ENCODE data around the gene ATF4.

The ATF4 gene

DNA sequence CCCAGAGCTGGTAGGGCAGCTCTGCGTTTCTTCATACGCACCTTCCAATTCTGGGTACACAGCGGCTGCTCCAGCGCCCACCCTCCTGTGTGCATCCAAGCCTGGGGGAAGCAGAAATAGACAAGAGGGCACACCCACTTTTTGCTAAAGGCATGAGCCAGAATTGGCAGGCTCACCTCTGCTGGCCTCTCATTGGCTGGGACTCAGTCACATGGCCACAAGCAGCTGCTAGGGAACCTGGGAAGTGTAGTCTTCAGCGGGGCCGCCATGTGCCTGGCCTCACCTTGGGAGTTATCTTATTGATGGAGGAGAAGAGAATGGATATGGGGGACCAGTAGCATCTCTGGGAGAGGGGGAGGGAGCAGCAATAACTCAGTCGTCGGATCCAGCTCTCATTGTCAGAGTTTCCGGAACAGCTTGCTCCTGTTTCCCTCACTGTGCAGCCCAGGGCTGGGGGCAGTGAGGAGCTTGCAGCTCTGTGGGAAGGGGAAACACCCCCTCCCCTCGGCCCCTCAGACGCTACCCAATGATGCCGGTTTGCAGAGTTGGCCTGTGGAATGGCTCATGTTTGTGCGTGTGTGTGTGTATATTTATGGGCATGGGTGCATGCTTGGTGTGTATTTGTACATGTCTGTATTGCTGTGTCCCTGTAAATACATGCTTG is 30.1 kb upstream of the ATF4 start:
- H3K4me1 ChIP-seq (ENCODE audit: control insufficient read depth, insufficient read depth, low read length, poor library complexity, severe bottlenecking) = peaks cover 7% of the 10 kb centered on the region
- 53 to 56% methylated on average over 10 to 13 of the region's 13 CpGs for WGBS, 2 experiments (ENCODE audit: insufficient coverage in 2 of 2)
- H3K27ac ChIP-seq (ENCODE audit: low read depth, low read length, severe bottlenecking) = no peak overlapping the region
- H3K9me3 ChIP-seq (ENCODE audit: control insufficient read depth, low read length) = no peaks in the 10 kb centered on the region
- no peak overlapping the region for H3K4me3 ChIP-seq (ENCODE audit: extremely low read depth, insufficient read depth, low read length, poor library complexity, severe bottlenecking)
- peaks cover 8% of the 10 kb centered on the region for H3K36me3 ChIP-seq (ENCODE audit: control insufficient read depth, insufficient read depth, low read length)

- 91% methylated on average over 2 to 5 of the region's 9 CpGs for WGBS, 2 experiments (ENCODE audit: insufficient coverage in 2 of 2)
- H3K4me1 ChIP-seq (ENCODE audit: control insufficient read depth, insufficient read depth, low read length, poor library complexity, severe bottlenecking) = peaks cover 7% of the 10 kb centered on the region
- H3K4me3 ChIP-seq (ENCODE audit: extremely low read depth, insufficient read depth, low read length, poor library complexity, severe bottlenecking) = no peak overlapping the region
- H3K27ac ChIP-seq (ENCODE audit: low read depth, low read length, severe bottlenecking) = no peak overlapping the region
- peaks cover 8% of the 10 kb centered on the region for H3K36me3 ChIP-seq (ENCODE audit: control insufficient read depth, insufficient read depth, low read length)
- no peaks in the 10 kb centered on the region for H3K9me3 ChIP-seq (ENCODE audit: control insufficient read depth, low read length)
Observed at GRCh38 chr22:39490966-39491680, 29.2 kb upstream of the ATF4 start.

GRCh38 chr22:39491696-39492095 is 28.7 kb upstream of the ATF4 start:
- WGBS, 2 experiments (ENCODE audit: insufficient coverage in 2 of 2) = 87 to 91% methylated on average over 5 of the region's 6 CpGs
- Histone ChIP-seq H3K27ac (ENCODE audit: low read depth, low read length, severe bottlenecking) (no peak overlapping the region), H3K36me3 (ENCODE audit: control insufficient read depth, insufficient read depth, low read length) (peaks cover 8% of the 10 kb centered on the region), H3K9me3 (ENCODE audit: control insufficient read depth, low read length) (no peaks in the 10 kb centered on the region), H3K4me1 (ENCODE audit: control insufficient read depth, insufficient read depth, low read length, poor library complexity, severe bottlenecking) (peaks cover 7% of the 10 kb centered on the region), H3K4me3 (ENCODE audit: extremely low read depth, insufficient read depth, low read length, poor library complexity, severe bottlenecking) (no peak overlapping the region)

GRCh38 chr22:39492186-39492585 is 28.2 kb upstream of the ATF4 start:
- H3K4me1 ChIP-seq (ENCODE audit: control insufficient read depth, insufficient read depth, low read length, poor library complexity, severe bottlenecking) = peaks cover 7% of the 10 kb centered on the region
- H3K27ac ChIP-seq (ENCODE audit: low read depth, low read length, severe bottlenecking) = no peak overlapping the region
- WGBS, 2 experiments (ENCODE audit: insufficient coverage in 2 of 2) = 100% methylated on average over 2 of the region's 3 CpGs
- H3K4me3 ChIP-seq (ENCODE audit: extremely low read depth, insufficient read depth, low read length, poor library complexity, severe bottlenecking) = no peak overlapping the region
- H3K9me3 ChIP-seq (ENCODE audit: control insufficient read depth, low read length) = no peaks in the 10 kb centered on the region
- H3K36me3 ChIP-seq (ENCODE audit: control insufficient read depth, insufficient read depth, low read length) = peaks cover 6% of the 10 kb centered on the region

GRCh38 chr22:39493759-39494158 is 26.6 kb upstream of the ATF4 start:
- H3K4me3 ChIP-seq (ENCODE audit: extremely low read depth, insufficient read depth, low read length, poor library complexity, severe bottlenecking) = no peak overlapping the region
- peak overlapping the region; percentile 58 for H3K27ac ChIP-seq (ENCODE audit: low read depth, low read length, severe bottlenecking)
- H3K36me3 ChIP-seq (ENCODE audit: control insufficient read depth, insufficient read depth, low read length) = no peaks in the 10 kb centered on the region
- H3K9me3 ChIP-seq (ENCODE audit: control insufficient read depth, low read length) = no peaks in the 10 kb centered on the region
- H3K4me1 ChIP-seq (ENCODE audit: control insufficient read depth, insufficient read depth, low read length, poor library complexity, severe bottlenecking) = peaks cover 7% of the 10 kb centered on the region
- WGBS, 2 experiments (ENCODE audit: insufficient coverage in 2 of 2) = 76 to 85% methylated on average over 3 to 4 of the region's 4 CpGs

DNA sequence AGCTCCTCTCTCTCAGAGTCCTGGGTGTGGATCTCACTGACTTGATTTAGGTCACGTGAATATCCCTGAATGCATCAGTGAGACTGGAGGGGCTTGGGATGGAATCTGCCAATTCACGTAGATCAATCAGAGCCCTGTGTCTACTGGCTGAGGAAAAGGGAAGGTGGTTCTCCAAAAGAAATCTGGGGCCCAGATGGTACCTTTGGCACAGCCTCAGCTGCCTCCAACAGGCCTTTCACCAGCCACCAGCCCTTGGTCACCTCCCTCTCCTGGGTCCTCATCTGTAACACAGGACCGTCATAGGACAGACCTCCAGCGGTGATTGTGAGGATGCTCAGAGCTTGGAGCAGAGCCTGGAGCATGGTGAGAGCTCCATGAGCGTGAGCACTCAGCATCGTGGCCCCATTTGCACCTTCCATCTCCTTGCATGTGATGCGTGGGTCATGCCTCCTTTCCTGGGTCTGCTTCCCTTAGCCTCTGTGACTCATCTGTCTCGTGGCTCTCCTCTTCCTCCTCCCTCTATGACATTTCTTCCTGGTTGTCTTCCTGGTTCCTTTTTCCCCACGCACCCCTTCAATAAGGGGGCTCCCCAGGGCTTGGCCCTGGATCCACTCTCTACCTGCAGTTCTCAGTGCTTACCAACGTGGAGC is 25.8 kb upstream of the ATF4 start:
- WGBS, 2 experiments (ENCODE audit: insufficient coverage in 2 of 2) = 83 to 92% methylated on average over 7 to 10 of the region's 10 CpGs
- Histone ChIP-seq H3K36me3 (ENCODE audit: control insufficient read depth, insufficient read depth, low read length) (no peaks in the 10 kb centered on the region), H3K4me1 (ENCODE audit: control insufficient read depth, insufficient read depth, low read length, poor library complexity, severe bottlenecking) (peaks cover 7% of the 10 kb centered on the region), H3K9me3 (ENCODE audit: control insufficient read depth, low read length) (no peaks in the 10 kb centered on the region), H3K27ac (ENCODE audit: low read depth, low read length, severe bottlenecking) (peak overlapping the region; percentile 58), H3K4me3 (ENCODE audit: extremely low read depth, insufficient read depth, low read length, poor library complexity, severe bottlenecking) (no peak overlapping the region)

DNA sequence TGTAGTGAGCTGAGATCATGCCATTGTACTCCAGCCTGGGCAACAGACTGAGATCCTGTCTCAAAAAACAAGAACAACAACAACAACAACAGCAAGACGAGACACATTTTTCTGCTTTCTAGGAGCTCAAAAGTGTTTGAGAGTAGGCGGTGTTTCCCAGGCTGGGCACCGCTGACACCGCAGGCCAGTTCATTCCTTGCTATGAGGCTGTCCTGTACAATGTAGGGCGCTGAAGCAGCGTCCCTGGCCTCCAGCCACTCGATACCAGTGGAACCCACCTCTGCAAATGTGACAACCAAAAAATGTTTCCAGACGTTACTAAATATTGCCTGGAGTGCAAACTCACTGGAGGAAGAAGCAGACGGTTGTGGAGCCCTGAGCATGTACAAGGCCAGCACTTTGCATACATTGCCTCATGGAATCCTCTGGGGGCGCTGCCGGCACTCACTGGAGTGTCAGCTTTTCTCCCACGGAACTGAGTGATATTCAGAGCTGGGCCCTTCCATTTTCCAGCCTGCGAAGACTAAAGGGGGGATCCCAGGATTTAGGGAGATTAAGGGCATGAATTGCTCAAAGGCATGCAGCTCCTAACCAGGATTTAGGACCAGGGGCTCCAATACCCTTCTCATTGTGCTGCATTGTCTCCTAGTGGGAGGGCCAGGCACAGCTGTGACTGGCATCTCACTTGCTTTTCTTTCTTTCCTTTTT is 24.1 kb upstream of the ATF4 start:
- Histone ChIP-seq H3K4me3 (ENCODE audit: extremely low read depth, insufficient read depth, low read length, poor library complexity, severe bottlenecking) (no peak overlapping the region), H3K9me3 (ENCODE audit: control insufficient read depth, low read length) (no peaks in the 10 kb centered on the region), H3K27ac (ENCODE audit: low read depth, low read length, severe bottlenecking) (no peak overlapping the region), H3K4me1 (ENCODE audit: control insufficient read depth, insufficient read depth, low read length, poor library complexity, severe bottlenecking) (peaks cover 7% of the 10 kb centered on the region), H3K36me3 (ENCODE audit: control insufficient read depth, insufficient read depth, low read length) (no peaks in the 10 kb centered on the region)
- WGBS, 2 experiments (ENCODE audit: insufficient coverage in 2 of 2) = 47 to 65% methylated on average over 11 to 13 of the region's 13 CpGs

- Histone ChIP-seq H3K36me3 (ENCODE audit: control insufficient read depth, insufficient read depth, low read length) (no peaks in the 10 kb centered on the region), H3K9me3 (ENCODE audit: control insufficient read depth, low read length) (no peaks in the 10 kb centered on the region), H3K27ac (ENCODE audit: low read depth, low read length, severe bottlenecking) (no peak overlapping the region), H3K4me3 (ENCODE audit: extremely low read depth, insufficient read depth, low read length, poor library complexity, severe bottlenecking) (no peak overlapping the region), H3K4me1 (ENCODE audit: control insufficient read depth, insufficient read depth, low read length, poor library complexity, severe bottlenecking) (peaks cover 7% of the 10 kb centered on the region)
- WGBS, 2 experiments (ENCODE audit: insufficient coverage in 2 of 2) = 97 to 99% methylated on average over 7 of the region's 8 CpGs
Observed at GRCh38 chr22:39497429-39497828, 22.9 kb upstream of the ATF4 start.

DNA sequence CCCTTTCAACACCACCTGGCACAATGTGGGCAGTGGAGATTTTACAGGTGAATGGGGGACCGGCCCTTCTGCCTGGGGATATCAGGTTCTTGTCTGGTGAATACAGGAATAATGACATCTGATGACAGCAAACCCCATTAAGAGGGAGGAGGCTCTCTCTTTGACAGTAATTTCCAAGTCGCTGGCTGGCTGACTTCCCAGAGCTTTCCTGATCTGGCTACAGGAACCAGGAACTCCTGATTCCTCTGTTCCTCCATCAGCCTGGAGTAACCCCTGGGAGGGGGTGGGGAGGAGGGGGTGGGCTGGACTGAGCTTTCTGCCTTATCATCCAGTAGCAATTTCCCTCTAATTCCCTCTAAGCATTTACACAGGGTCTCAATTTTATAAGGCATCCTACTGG is 22.0 kb upstream of the ATF4 start:
- no peak overlapping the region for H3K4me3 ChIP-seq (ENCODE audit: extremely low read depth, insufficient read depth, low read length, poor library complexity, severe bottlenecking)
- peaks cover 1% of the 10 kb centered on the region for H3K36me3 ChIP-seq (ENCODE audit: control insufficient read depth, insufficient read depth, low read length)
- peaks cover 11% of the 10 kb centered on the region for H3K4me1 ChIP-seq (ENCODE audit: control insufficient read depth, insufficient read depth, low read length, poor library complexity, severe bottlenecking)
- no peaks in the 10 kb centered on the region for H3K9me3 ChIP-seq (ENCODE audit: control insufficient read depth, low read length)
- 80% methylated on average over 1 of the region's 2 CpGs; no CpG with 5 or more reads in 1 of the 2 experiments for WGBS, 2 experiments (ENCODE audit: insufficient coverage in 2 of 2)
- no peak overlapping the region for H3K27ac ChIP-seq (ENCODE audit: low read depth, low read length, severe bottlenecking)

DNA sequence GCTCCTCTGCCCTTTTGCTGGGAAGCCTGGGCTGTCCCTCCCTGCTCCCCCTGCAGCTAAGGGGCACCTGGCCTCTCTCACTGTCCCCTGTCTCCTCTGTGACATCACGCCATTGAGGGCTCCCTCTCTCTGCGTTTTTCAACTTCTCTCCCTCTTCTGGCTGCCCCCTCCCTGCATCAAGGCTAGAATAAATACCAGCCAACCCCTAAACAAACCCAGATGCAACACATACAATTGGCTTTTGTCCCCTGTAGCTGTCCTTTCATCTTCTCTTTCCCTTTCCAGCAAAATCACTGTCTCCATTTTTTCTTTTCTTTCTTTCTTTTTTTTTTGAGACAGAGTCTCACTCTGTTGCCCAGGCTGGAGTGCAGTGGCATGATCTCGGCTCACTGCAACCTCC is 21.6 kb upstream of the ATF4 start:
- peaks cover 13% of the 10 kb centered on the region for H3K4me1 ChIP-seq (ENCODE audit: control insufficient read depth, insufficient read depth, low read length, poor library complexity, severe bottlenecking)
- peaks cover 4% of the 10 kb centered on the region for H3K36me3 ChIP-seq (ENCODE audit: control insufficient read depth, insufficient read depth, low read length)
- H3K27ac ChIP-seq (ENCODE audit: low read depth, low read length, severe bottlenecking) = no peak overlapping the region
- no peak overlapping the region for H3K4me3 ChIP-seq (ENCODE audit: extremely low read depth, insufficient read depth, low read length, poor library complexity, severe bottlenecking)
- no peaks in the 10 kb centered on the region for H3K9me3 ChIP-seq (ENCODE audit: control insufficient read depth, low read length)
- WGBS, 2 experiments (ENCODE audit: insufficient coverage in 2 of 2) = 39 to 48% methylated on average over 2 to 3 of the region's 3 CpGs

Measured in mesodermal cell (in vitro differentiated cells).